GM18858 (cell line): Measurements from ENCODE around the gene MKRN2OS.
"Not testable (repeated sequence)": the region's sequence is repeated elsewhere in the genome, so short reads cannot be mapped to it uniquely, and the experiment has no call there.

Experiments used
- ATAC-seq: cut with Tn5 transposase; IDR thresholded peaks from one replicate; pipeline ENCODE4 v1.9.1; 2021; ENCODE audit not compliant: unreplicated experiment

MKRN2OS gene

GRCh38 chr3:12562451-12562850 is 17.2 kb upstream of the MKRN2OS start:
- no peak for ATAC-seq

- ATAC-seq, result no peak
Observed at GRCh38 chr3:12561397-12561796, 16.1 kb upstream of the MKRN2OS start.

- ATAC-seq, result peak; percentile 43
Observed at GRCh38 chr3:12560505-12561190, 15.3 kb upstream of the MKRN2OS start.

GRCh38 chr3:12559520-12559919 is 14.2 kb upstream of the MKRN2OS start:
- ATAC-seq, result no peak

GRCh38 chr3:12558706-12559105 is 13.4 kb upstream of the MKRN2OS start:
- ATAC-seq, result no peak

GRCh38 chr3:12557473-12558100 is 12.3 kb upstream of the MKRN2OS start:
- no peak for ATAC-seq

- ATAC-seq, result peak; percentile 52
Observed at GRCh38 chr3:12556690-12557472, 11.6 kb upstream of the MKRN2OS start, which contains the start of gene MKRN2. Gene MKRN2 (plus strand): TSS chr3:12557087. CDS start chr3:12557151, 64 bp downstream.

GRCh38 chr3:12556314-12556689 is 11.0 kb upstream of the MKRN2OS start:
- ATAC-seq, result no peak

GRCh38 chr3:12553921-12554391 is 8.7 kb upstream of the MKRN2OS start:
- ATAC-seq, result no peak

- no peak for ATAC-seq
Observed at GRCh38 chr3:12549971-12550760, 4.9 kb upstream of the MKRN2OS start.

- ATAC-seq, result no peak
Observed at GRCh38 chr3:12544652-12545472, 437 bp downstream of the MKRN2OS start.

- not testable (repeated sequence) for ATAC-seq
Observed at GRCh38 chr3:12543497-12543896, 1.8 kb downstream of the MKRN2OS start.

GRCh38 chr3:12541625-12542024 is 3.7 kb downstream of the MKRN2OS start:
- ATAC-seq, result no peak

GRCh38 chr3:12536423-12536822 is 8.9 kb downstream of the MKRN2OS start:
- ATAC-seq, result no peak

- no peak for ATAC-seq
Observed at GRCh38 chr3:12532182-12532581, 13.1 kb downstream of the MKRN2OS start.

GRCh38 chr3:12527757-12528143 is 17.5 kb downstream of the MKRN2OS start:
- no peak for ATAC-seq

- ATAC-seq, result no peak
Observed at GRCh38 chr3:12522721-12523120, 22.6 kb downstream of the MKRN2OS start.

GRCh38 chr3:12521010-12521409 is 24.3 kb downstream of the MKRN2OS start:
- ATAC-seq, result no peak

GRCh38 chr3:12518261-12519028 is 26.9 kb downstream of the MKRN2OS start:
- ATAC-seq, result no peak
